DMS114 treated with DMSO at 0.1 percent for 48 hours (cell line): ENCODE results near the gene PLA2G2C.
"Not testable (repeated sequence)": the region's sequence is repeated elsewhere in the genome, so short reads cannot be mapped to it uniquely, and the experiment has no call there.

ENCODE experiments used
- DNase-seq: peaks from one replicate; lab custom pipeline; 2025; ENCODE audit not compliant: unreplicated experiment; lab: John Stamatoyannopoulos, UW

PLA2G2C gene

DNA sequence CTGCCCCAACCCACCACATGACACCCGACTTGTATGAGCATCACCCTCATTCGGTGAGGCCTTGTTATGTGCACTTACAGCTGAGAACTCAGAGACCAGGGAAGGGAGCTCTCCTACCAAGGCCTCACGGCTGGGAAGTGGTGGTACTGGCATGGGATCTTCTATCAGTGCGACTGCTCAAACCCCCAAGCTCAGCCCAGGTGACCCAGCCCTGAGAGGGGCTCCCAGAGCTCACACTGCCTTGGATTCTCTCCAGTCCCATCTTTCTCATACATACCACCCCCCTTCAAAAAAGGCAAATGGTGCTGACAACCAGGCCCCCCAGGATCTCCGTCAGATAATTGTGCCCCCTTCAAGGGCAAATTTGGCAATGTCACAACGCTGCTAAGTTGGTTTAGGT is 48.0 kb downstream of the PLA2G2C start:
- DNase-seq: no peak

DNA sequence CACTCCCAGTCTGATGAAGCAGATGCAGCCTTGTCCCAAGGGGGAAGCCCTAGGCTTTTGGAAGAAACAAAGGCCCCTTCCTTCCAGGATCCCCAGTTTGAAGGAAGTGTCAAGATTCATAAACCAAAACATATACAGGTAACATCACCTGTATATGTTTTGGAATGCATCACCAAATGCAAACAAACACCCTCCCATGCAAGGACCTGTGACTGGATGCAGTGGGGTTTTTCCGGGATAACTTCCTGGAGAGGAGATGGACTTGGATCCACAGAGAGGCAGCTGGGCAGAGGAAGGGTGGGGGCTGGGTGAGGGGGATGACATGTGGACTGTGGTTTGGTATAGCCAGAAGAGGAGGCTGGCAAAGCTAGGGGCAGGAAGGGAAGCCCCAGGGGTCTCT is 48.7 kb downstream of the PLA2G2C start:
- DNase-seq: no peak

DNA sequence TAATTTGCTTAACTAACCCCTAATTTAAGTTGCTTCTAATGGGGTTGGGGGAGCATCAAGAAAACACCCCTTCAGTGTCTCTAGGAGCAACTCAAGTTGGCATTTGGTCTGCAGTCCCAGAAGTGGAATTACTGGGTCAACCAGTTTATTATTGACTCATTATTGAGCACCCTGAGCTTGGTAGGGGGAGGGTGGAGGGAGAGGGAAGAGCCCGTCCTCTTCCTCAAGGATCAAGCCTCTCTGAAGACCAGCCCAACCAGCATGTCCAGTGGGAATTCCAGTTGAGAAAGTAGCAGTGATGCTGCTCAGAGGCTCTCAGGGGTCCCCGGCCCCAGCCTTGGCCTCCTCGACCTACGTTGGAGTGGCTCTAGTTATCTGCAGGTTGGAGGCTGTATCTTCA is 49.3 kb downstream of the PLA2G2C start:
- DNase-seq: no peak

- no peak for DNase-seq
These were observed 50.1 kb downstream of the PLA2G2C start for GRCh38 chr1:20136249-20136648.

DNA sequence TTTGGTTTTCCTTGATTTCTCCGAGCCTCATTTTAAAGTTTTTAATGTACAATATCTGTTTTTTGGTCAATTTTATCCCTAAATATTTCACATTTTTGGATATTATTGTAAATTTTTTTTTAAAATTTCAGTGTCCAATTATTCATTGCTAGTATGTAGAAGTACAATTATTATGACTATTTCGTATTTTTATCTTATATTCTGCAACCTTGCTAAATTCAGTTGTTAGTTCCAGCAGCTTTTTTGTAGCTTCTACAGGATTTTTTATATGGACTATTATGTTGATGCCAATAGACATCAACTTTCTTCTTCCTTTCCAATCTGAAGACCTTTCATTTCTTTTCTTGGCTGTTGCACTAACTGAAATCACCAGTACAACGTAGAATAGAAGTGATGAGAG is 51.3 kb downstream of the PLA2G2C start:
- no peak for DNase-seq

DNA sequence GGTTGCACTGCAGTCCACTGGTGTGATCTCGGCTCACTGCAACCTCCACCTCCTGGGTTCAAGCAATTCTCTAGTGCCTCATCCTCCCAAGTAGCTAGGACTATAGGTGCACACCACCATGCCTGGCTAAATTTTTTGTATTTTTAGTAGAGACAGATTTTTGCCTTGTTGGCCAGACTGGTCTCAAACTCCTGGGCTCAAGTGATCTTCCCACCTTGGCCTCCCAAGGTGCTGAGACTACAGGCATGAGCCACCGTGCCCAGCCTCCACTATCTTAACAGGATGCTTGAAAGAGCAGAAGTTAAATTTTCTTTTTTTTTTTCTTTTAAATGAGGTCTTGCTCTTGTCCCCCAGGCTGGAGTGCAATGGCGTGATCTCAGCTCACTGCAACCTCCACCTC is 55.8 kb downstream of the PLA2G2C start:
- not testable (repeated sequence) for DNase-seq

DNA sequence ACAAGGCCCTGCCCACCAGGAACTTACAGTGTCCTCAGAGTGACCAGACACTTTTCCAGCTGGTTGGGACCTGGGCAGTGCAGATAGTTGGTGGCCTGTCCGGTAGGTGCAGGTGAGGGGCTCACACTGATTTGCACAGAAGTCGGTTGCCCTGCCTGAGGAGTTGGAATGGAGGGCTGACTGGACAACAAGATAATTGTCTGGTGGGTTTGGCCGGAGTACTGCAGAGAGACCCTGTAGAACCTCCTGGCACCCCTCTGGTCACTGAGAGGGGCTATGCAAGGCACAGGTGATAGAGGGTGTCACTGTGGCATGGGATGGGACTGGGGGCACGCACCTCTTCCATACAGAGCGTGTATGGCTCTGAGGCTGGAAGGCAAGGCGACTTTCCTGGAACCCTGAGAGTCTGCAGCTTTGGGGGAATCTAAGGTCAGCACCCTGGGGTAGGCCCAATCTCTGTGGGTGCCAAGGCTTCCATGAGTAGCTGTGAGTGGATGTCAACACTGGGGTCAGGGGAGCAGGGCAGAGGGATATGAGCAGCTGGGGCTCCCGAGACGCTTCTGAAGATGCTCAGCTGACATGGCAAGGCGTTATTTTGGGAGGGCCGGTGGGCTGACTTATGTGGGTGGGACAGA is 59.4 kb downstream of the PLA2G2C start:
- no peak for DNase-seq

GRCh38 chr1:20126041-20126805 is 60.1 kb downstream of the PLA2G2C start:
- no peak for DNase-seq

GRCh38 chr1:20125100-20125499 is 61.2 kb downstream of the PLA2G2C start:
- DNase-seq: no peak

DNA sequence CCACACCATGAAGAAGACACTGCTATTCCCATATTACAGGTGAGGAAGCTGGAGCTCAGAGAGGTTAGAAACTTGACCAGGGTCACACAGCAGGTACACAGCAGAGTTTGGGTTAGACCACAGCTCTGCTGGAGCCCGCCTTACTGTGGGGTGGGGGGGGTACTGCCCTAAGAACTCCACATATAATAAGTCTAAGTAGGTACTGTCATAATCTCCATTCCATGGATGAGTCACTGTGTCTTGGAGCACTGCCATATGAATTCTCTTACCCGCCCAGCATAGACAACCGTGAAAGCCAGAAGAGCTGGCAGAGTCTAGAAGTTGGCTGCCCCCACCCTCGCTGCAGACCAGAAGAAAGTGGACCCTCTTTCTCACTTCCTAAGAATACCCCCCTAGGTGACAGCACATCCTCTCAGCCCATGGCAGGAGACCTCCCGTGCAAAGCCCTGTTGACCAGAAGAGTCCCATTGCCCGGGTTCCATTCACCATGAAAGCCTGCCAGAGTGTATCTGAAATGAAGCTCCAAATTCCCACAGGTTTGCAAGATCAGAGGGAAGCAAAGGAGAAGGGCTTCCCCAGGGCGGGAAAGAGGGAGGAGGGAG is 61.8 kb downstream of the PLA2G2C start:
- no peak for DNase-seq

GRCh38 chr1:20123722-20124455 is 62.4 kb downstream of the PLA2G2C start:
- no peak for DNase-seq

GRCh38 chr1:20120796-20121195 is 65.5 kb downstream of the PLA2G2C start:
- DNase-seq: no peak

DNA sequence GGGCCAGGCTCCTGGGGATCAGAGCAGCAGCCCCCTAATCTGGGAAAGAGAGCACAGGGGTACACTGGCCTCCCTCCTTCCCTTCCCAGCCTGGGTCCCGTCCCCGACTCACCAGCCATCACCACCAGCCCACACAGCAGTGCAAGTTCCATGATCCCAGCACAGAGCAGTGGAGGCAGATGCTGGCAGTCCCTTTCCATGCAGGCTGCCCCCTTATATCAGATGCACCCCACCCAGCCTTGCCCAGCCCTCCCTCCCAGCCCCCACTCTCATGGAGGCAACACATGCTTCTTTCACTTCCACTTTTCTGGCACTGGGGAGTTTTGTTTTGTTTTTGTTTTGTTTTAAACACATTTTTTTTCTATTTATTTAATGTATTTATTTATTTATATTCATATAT is 67.0 kb downstream of the PLA2G2C start, which contains the start of gene PLA2G2D:
Gene PLA2G2D, minus strand, starts transcription at position 190 of the 400 bp plus-strand sequence. Its CDS starts 38 bp downstream, at position 152.
- DNase-seq: no peak

DNA sequence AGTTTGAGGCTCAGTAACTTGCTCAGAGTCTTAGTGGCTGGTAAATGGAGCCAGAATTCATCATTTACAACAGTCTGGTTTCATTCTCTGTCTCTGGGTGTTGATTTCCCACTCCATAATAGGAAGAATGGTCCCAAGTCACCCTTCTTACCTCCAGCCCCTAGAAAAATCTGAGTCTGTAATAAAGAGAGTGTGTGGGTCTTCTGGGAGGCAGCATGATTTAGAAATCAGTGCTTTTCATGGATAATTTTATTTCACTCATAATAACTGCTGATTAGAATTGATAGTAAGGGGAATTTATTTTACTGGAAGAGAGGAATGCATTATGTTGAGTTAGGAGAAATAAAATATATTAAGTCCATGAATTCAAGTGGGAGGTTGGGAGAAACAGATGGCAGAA is 69.1 kb downstream of the PLA2G2C start:
- no peak for DNase-seq

DNA sequence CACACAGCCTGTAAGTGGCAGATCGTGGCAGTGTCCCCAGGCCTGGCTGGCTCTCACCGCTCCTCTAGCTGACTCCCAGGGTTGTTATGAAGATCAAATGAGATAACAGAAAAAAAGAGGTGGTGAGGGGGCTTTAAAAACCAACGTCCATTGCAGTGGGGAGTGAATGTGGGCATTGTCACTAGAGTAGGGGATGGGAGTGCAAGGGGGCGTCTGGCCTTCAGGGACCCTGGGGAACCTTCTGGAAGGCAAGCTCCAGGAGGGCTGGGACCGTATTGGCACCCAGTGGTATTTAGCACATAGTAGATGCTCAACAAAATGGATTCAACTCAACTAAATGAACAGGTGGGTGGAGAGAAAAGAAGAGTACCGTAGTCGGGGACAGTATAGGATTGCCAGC is 70.4 kb downstream of the PLA2G2C start:
- no peak for DNase-seq

- no peak for DNase-seq
These were observed 70.8 kb downstream of the PLA2G2C start for GRCh38 chr1:20115479-20115878.

GRCh38 chr1:20114021-20114648 is 72.2 kb downstream of the PLA2G2C start:
- DNase-seq: no peak
